ENCODE measurements around the gene NGB. TPM values are rescaled to one million over a fixed set of nuclear protein-coding genes. Genes with fewer than 3 reads are reported as not detected.

Gene NGB
- total and polyA plus RNA-seq, 9 of the 15 experiments (the other 6 are each of a cell fraction or from before 2014, with no cell fraction given), result not detected

GRCh38 chr14:77275041-77275580 is 4.1 kb upstream of the NGB start:
- Histone ChIP-seq H3K4me2 (ENCODE audit: insufficient read depth, low read length) (no peak overlapping the region), H3K4me3 (no peak overlapping the region), H3K36me3 (ENCODE audit: control insufficient read depth, insufficient read depth, low read length) (no peaks in the 10 kb centered on the region; the same call in 2 of the 3 replicates), H3K27me3 (ENCODE audit: control insufficient read depth in 2 of 2, insufficient read depth in 2 of 2, low read length in 2 of 2) (peaks cover 0 to 6% of the 10 kb centered on the region in 2 experiments; a peak in 1 of 5 replicates), H3K9ac (ENCODE audit: insufficient read depth in 1 of 2, low read depth in 2 of 2, low read length in 2 of 2) (no peak overlapping the region), H3K79me2 (ENCODE audit: control insufficient read depth, insufficient read depth, low read length) (no peaks in the 10 kb centered on the region), H2AFZ (ENCODE audit: low read depth, low read length) (no peak overlapping the region), H4K20me1 (replicated peaks; ENCODE audit: control insufficient read depth, insufficient read depth, low read length) (no peaks in the 10 kb centered on the region), H3K27ac (ENCODE audit: extremely low read depth, low read depth, low read length) (no peak overlapping the region), H3K9me1 (ENCODE audit: control insufficient read depth, insufficient read depth, low read length) (no peaks in the 10 kb centered on the region), H3K4me1 (replicated peaks in 1 of 2; ENCODE audit: control insufficient read depth in 2 of 2, insufficient read depth in 2 of 2, low read length in 2 of 2) (peaks cover 0 to 14% of the 10 kb centered on the region in 2 experiments; a peak in 2 of 5 replicates), H3K9me3 (replicated peaks; ENCODE audit: control insufficient read depth, insufficient read depth, low read depth, low read length) (no peaks in the 10 kb centered on the region)
- 5% methylated on average over 5 of the region's 5 CpGs for WGBS (ENCODE audit: insufficient coverage, low coverage, missing lambda C conversion rate)
- ChIA-PET CTCF (ENCODE audit: low intra/inter-chr PET ratio) (no interaction called here), POLR2A (no interaction called here)
- FAIRE-seq (no peak), DNase-seq (ENCODE audit: extremely low read depth in 1 of 4, low spot score in 3 of 4) (no peak), ATAC-seq (no peak)
- in situ Hi-C loops (cut with MboI) (no loop called here), intact Hi-C loops (cut with micrococcal nuclease) (no loop called here)
- BruUV-seq (replicated peaks), result no TSS peak
- TF ChIP-seq ZHX1 (conservative IDR thresholded peaks at IDR 0.05; ENCODE audit: low read length) (no peak), TOE1 (IDR thresholded peaks at IDR 0.05; ENCODE audit: borderline replicate concordance) (no peak), TOE1 (CRISPR knock-in tag; IDR thresholded peaks at IDR 0.05; ENCODE audit: borderline replicate concordance, low read depth) (no peak), SMAD3 (CRISPR knock-in tag; conservative IDR thresholded peaks at IDR 0.05) (no peak), PHB (CRISPR knock-in tag; IDR thresholded peaks at IDR 0.05) (no peak), HOXB6 (CRISPR knock-in tag; IDR thresholded peaks at IDR 0.05; ENCODE audit: borderline replicate concordance) (no peak), SREBF1 (IDR thresholded peaks at IDR 0.05; ENCODE audit: borderline replicate concordance, low read depth, low read length) (no peak), REST (IDR thresholded peaks at IDR 0.05; ENCODE audit: borderline replicate concordance) (no peak), REST (CRISPR knock-in tag; IDR thresholded peaks at IDR 0.05; ENCODE audit: low read depth) (no peak), ZNF639 (CRISPR knock-in tag; conservative IDR thresholded peaks at IDR 0.05 in 1 of 2, IDR thresholded peaks at IDR 0.05 in 1 of 2) (no peak)
